ENCODE results near the gene SLC22A14. TPM values are rescaled to one million over a fixed set of nuclear protein-coding genes. Genes with fewer than 3 reads are reported as not detected.

Gene SLC22A14
- total RNA-seq, 3 donors from 2014 or later (not counting 1 experiment from before 2014, with no cell fraction given): 0.20 TPM; not detected in 2

GRCh38 chr3:38367779-38368178 is 85.7 kb downstream of the SLC22A14 start:
- Mint-ChIP-seq H3K27me3 (ENCODE audit: low read depth in 2 of 2) (no peaks in the 10 kb centered on the region), H3K9me3 (no peaks in the 10 kb centered on the region), H3K27ac (no peak overlapping the region), H3K4me1 (peaks cover 12 to 13% of the 10 kb centered on the region in 2 donors), H3K36me3 (no peaks in the 10 kb centered on the region), H3K4me3 (no peak overlapping the region)
- Histone ChIP-seq H3K27ac (ENCODE audit: low read length) (no peak overlapping the region), H3K4me1 (ENCODE audit: control insufficient read depth, insufficient read depth, low read length) (peaks cover 10% of the 10 kb centered on the region), H3K9me3 (ENCODE audit: control insufficient read depth, insufficient read depth, low read length) (peaks cover 2% of the 10 kb centered on the region), H3K36me3 (ENCODE audit: control insufficient read depth, insufficient read depth, low read length) (no peaks in the 10 kb centered on the region), H3K4me3 (ENCODE audit: low read length) (no peak overlapping the region), H3K27me3 (ENCODE audit: control insufficient read depth, insufficient read depth, low read length) (no peaks in the 10 kb centered on the region)
- TF ChIP-seq CTCF (IDR thresholded peaks at IDR 0.05): no peak
- ATAC-seq (no peak), DNase-seq (no peak)
- WGBS (ENCODE audit: insufficient coverage): 90% methylated on average over 2 of the region's 3 CpGs
- intact Hi-C loops (cut with micrococcal nuclease): no loop called here

Other genes starting within 250 kb of the SLC22A14 start
- 1 to 10 TPM; 6.1 to 7.5 (median 7.0) TPM for gene DLEC1, start 243.1 kb upstream of the SLC22A14 start, total RNA-seq
- 100 to 1,000 TPM in 1 of 3 donors, 10 to 100 TPM in 2; 79.4 to 101 (median 93.9) TPM for gene ACAA1, start 145.2 kb upstream of the SLC22A14 start, total RNA-seq
- gene MYD88, start 143.6 kb upstream of the SLC22A14 start, total RNA-seq: 10 to 100 TPM; 60.5 to 71.0 (median 67.7) TPM
- 10 to 100 TPM; 37.2 to 46.1 (median 44.0) TPM for gene OXSR1, start 116.8 kb upstream of the SLC22A14 start, total RNA-seq
- gene SLC22A13, start 16.5 kb upstream of the SLC22A14 start, total RNA-seq: under 1 TPM; 0.16 to 0.85 (median 0.40) TPM
- gene XYLB, start 64.5 kb downstream of the SLC22A14 start, total RNA-seq: 1 to 10 TPM; 1.6 to 3.7 (median 2.4) TPM
- 1 to 10 TPM; 1.6 to 3.1 (median 2.7) TPM for gene ACVR2B, start 171.6 kb downstream of the SLC22A14 start, total RNA-seq
- gene EXOG, start 214.0 kb downstream of the SLC22A14 start, total RNA-seq: 10 to 100 TPM; 27.3 to 34.5 (median 30.5) TPM

All from natural killer cell (primary cell).